Neutrophil (primary cell): Measurements from ENCODE around the gene WNT11.

Experiments
- H3K27ac ChIP-seq: fragments of 200-600 bp; sonication (generic); 2 replicates; pipeline ENCODE4 v1.5.1; 2016; ENCODE audit warnings: mild to moderate bottlenecking, moderate library complexity
- H3K27me3 ChIP-seq: fragments of 200-600 bp; sonication (generic); 2 replicates; pipeline ENCODE4 v1.6.0; 2016; ENCODE audit warnings: mild to moderate bottlenecking
- H3K36me3 ChIP-seq: fragments of 200-600 bp; sonication (generic); 2 replicates; pipeline ENCODE4 v1.5.1; 2017
- H3K4me1 ChIP-seq, 2 experiments: fragments of 200-600 bp in 1 of 2; sonication (generic) in 1 of 2; 1 replicate in 1 of 2; 2 replicates in 1 of 2; pipeline versions ENCODE4 v1.5.1 to v1.6.1; 2013 to 2016; ENCODE audit warnings: low read depth in 1 of 2, low read length in 1 of 2, mild to moderate bottlenecking in 1 of 2, moderate library complexity in 1 of 2; ENCODE audit not compliant: control insufficient read depth in 1 of 2, insufficient read depth in 1 of 2
- H3K4me3 ChIP-seq, 2 experiments: fragments of 200-600 bp in 1 of 2; sonication (generic) in 1 of 2; 1 replicate in 1 of 2; 2 replicates in 1 of 2; pipeline ENCODE4 v1.5.1; 2013 to 2016; ENCODE audit warnings: low read depth in 1 of 2, low read length in 1 of 2, mild to moderate bottlenecking in 1 of 2, moderate library complexity in 1 of 2
- H3K9me3 ChIP-seq: fragments of 200-600 bp; sonication (generic); 2 replicates; pipeline ENCODE4 v1.5.1; 2016
- TF ChIP-seq, protein P1 (sequence below): fragments of 200-600 bp; sonication (generic); IDR thresholded peaks from 2 replicates; pipeline ENCODE4 v1.5.1; 2016; ENCODE audit warnings: antibody characterized with exemption

Gene WNT11

DNA sequence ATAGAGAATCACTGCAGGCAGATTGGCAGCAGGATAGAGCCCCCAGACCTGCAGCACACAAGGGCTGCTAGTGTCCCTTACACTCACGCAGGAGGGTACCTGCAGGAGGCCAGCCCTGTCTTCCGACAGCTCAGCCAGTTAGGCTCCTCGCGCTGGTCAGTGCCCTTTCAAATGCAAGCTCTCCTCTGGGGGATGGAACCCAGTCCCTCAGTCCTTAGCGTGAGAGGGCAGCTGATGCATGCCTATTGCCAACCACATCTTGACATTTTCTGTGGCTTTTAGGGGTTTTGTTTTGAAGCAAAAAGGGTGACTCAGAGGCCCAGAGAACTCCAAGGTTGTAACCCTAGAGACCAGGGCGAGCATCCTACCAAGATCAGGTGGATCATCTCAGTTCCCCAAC lies 40.0 kb downstream of the WNT11 start:
- Histone ChIP-seq H3K36me3 (no peaks in the 10 kb centered on the region), H3K4me3 (no peak overlapping the region), H3K4me1 (no peaks in the 10 kb centered on the region), H3K27me3 (peaks cover 2% of the 10 kb centered on the region), H3K27ac (no peak overlapping the region), H3K9me3 (no peaks in the 10 kb centered on the region)
- TF ChIP-seq, protein P1, sequence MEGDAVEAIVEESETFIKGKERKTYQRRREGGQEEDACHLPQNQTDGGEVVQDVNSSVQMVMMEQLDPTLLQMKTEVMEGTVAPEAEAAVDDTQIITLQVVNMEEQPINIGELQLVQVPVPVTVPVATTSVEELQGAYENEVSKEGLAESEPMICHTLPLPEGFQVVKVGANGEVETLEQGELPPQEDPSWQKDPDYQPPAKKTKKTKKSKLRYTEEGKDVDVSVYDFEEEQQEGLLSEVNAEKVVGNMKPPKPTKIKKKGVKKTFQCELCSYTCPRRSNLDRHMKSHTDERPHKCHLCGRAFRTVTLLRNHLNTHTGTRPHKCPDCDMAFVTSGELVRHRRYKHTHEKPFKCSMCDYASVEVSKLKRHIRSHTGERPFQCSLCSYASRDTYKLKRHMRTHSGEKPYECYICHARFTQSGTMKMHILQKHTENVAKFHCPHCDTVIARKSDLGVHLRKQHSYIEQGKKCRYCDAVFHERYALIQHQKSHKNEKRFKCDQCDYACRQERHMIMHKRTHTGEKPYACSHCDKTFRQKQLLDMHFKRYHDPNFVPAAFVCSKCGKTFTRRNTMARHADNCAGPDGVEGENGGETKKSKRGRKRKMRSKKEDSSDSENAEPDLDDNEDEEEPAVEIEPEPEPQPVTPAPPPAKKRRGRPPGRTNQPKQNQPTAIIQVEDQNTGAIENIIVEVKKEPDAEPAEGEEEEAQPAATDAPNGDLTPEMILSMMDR: no peak

DNA sequence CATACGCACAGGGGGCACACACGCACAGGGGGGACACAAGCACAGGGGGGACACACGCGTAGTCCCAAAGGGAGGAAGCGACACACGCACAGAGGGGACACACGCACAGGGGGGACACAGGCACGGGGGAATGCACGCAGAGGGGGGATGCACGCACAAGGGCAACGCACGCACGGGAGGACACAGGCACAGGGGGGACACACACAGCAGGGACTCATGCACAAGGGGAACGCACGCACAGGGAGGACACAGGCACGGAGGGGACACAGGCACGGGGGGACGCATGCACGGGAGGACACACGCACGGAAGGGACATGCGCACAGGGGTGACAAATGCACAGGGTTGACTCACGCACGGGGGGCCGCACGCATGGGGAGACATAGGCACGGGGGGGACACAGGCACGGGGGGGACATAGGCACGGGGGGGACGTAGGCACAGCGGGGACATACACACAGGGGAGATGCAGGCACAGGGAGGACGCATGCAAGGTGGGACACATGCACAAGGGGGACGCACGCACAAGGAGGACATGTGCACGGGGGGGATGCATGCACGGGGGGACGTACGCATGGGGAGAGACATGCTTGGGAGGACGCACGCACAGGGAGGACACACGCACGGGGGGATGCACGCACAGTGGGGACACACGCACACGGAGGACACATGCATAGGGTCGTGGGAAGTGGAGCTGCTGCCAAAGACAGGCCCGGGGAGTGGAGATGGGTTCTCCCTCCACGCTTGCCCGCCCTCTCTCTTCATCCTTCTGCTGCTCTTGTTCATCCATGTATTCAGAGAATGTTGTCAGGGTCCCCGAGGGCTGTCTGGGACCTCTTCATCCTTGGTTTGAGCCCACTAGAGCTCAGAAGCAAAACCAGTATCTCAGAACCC lies 41.2 kb downstream of the WNT11 start:
- H3K4me1 ChIP-seq: no peaks in the 10 kb centered on the region
- H3K4me3 ChIP-seq: no peak overlapping the region
- H3K27me3 ChIP-seq: peaks cover 6% of the 10 kb centered on the region
- H3K27ac ChIP-seq: no peak overlapping the region
- TF ChIP-seq, protein P1: no peak
- H3K9me3 ChIP-seq: no peaks in the 10 kb centered on the region
- H3K36me3 ChIP-seq: no peaks in the 10 kb centered on the region

DNA sequence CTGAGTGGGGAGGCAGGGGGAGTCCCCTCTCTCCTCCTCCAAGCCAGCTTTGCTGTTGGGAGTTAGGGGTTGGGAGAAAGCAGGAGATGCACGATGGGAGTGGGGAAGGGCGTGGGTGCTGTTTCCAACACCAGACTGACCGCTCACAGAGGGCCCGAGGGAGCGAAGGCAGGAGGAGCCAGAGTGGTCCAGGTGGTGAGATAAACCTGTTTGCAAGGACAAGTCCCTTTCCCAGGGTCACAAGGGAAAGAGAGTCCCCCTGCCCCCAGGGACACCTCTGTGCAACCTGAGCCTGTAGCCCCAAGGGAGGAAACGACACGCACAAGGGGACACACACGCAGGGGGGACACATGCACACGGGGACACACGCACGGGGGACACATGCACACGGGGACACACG lies 42.2 kb downstream of the WNT11 start:
- Histone ChIP-seq H3K4me3 (no peak overlapping the region), H3K27ac (no peak overlapping the region), H3K27me3 (peaks cover 6% of the 10 kb centered on the region), H3K4me1 (no peaks in the 10 kb centered on the region), H3K9me3 (no peaks in the 10 kb centered on the region), H3K36me3 (no peaks in the 10 kb centered on the region)
- TF ChIP-seq, protein P1: no peak

DNA sequence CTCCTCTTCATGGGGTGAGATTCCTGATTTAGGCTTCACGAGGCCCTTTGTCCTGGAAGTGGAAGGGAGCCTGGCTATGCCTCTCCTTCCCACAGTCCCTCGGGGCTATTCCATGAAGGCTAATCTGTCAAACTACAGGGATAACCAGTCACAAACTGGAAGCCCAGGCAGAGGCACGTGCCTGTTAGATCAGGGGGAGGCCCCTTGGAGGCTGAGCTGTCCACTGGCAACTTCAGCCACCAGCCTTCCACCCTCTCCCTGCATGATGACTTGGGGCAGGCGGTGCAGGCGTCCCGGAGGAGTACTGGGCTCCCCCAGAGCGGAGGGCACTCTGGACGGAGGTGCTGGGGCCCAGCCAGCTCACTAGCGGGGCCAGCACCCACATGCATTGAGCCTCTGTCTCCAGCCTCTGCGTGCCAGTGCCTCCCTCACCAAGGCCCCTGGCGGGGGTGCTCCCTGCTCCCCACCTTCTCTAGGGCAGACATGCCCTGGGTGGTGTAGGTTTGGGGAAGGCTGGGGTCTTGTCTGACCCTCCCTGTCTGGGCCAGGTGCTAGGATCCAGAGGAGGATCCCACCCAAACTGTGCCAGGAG lies 42.9 kb downstream of the WNT11 start:
- Histone ChIP-seq H3K4me3 (no peak overlapping the region), H3K27me3 (peaks cover 6% of the 10 kb centered on the region), H3K36me3 (no peaks in the 10 kb centered on the region), H3K9me3 (no peaks in the 10 kb centered on the region), H3K27ac (no peak overlapping the region), H3K4me1 (no peaks in the 10 kb centered on the region)
- TF ChIP-seq, protein P1: no peak

DNA sequence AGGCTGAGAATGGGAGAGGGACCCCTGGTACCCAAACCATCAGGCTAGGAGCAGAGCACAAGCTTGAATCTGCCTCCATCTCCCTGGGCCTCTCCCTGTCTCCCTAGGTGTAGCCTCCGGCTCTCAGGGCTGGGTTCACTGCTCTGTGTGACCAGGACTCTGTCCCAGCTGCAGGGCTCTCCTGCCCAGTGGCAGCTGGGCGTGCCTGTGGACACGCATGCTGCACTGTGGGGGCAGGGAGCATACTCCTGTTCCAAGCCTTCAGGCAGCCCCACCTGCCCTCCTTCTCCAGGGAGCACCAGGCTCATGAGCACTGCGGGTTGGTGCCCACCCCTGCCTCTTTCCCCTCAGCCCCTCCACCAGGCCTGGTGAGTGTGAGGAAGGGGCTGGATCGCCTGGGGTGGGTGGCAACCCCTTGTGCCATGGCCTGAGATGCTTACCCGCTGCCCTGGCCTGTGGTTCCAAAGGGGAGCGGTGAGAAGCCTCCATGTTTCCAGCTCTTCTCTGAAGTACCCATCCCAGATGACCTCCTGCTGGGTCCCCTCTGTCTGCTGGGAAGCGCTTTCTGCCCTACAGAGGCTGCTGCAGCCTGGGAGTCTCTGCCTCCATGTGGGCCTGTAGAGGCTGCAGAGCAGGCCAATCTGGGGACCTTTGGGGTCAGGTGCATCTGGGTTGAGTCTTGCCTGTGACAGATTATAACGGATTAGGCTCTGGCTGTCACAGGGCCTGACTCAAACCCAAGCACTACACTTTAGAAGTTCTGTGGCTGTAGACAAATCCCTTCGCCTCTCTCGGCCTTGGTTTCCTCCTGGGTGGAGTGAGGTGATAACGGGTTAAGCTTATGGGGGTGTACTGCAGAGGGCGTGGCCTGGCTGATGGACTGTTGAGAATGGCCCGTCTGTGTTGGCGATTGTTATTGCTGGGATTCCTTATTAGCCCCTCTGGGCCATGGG lies 43.7 kb downstream of the WNT11 start:
- H3K36me3 ChIP-seq: no peaks in the 10 kb centered on the region
- TF ChIP-seq, protein P1: no peak
- H3K4me3 ChIP-seq: no peak overlapping the region
- peaks cover 6% of the 10 kb centered on the region for H3K27me3 ChIP-seq
- no peaks in the 10 kb centered on the region for H3K9me3 ChIP-seq
- no peaks in the 10 kb centered on the region for H3K4me1 ChIP-seq
- no peak overlapping the region for H3K27ac ChIP-seq
